H1 (cell line): ENCODE results near the gene TRIM29. TPM values are rescaled to one million over a fixed set of nuclear protein-coding genes. Genes with fewer than 3 reads are reported as not detected.

Experiments
- BRCA1 ChIP-seq: IDR thresholded peaks from 2 replicates; pipeline ENCODE4 v1.6.1; 2012; ENCODE audit warnings: low read depth, low read length, improper control_type of control experiment
- CBX8 ChIP-seq: fragments of 300-800, 300-1000 bp; sonication (generic); IDR thresholded peaks from 2 replicates; pipeline ENCODE4 v1.7.1; 2016; ENCODE audit warnings: low read depth, low read length, borderline replicate concordance
- EGR1 ChIP-seq: IDR thresholded peaks from 2 replicates; pipeline ENCODE4 v1.6.1; 2011; ENCODE audit warnings: low read depth, low read length, borderline replicate concordance
- RAD21 ChIP-seq, 2 experiments: IDR thresholded peaks in 1 of 2; conservative IDR thresholded peaks in 1 of 2; 2 replicates each; pipeline ENCODE4 v1.6.1; 2011; ENCODE audit warnings: low read depth in 2 of 2, low read length in 2 of 2, improper control_type of control experiment in 1 of 2, inconsistent platforms in 1 of 2, mild to moderate bottlenecking in 1 of 2, moderate library complexity in 1 of 2
- SIRT6 ChIP-seq: IDR thresholded peaks from one replicate; pipeline ENCODE4 v1.7.1; 2012; ENCODE audit warnings: low read length, inconsistent platforms
- TCF12 ChIP-seq: IDR thresholded peaks from 2 replicates; pipeline ENCODE4 v1.6.1; 2011; ENCODE audit warnings: low read depth, mild to moderate bottlenecking, low read length
- YY1 ChIP-seq: IDR thresholded peaks from 2 replicates; pipeline ENCODE4 v1.6.1; 2011; ENCODE audit warnings: low read depth, mild to moderate bottlenecking, low read length
- polyA plus RNA-seq, 7 experiments: library from polyadenylated mRNA; depleted of rRNA in 3 of 7; stranded (reverse) in 5 of 7; unstranded in 2 of 7; fragments of >200 nt in 5 of 7; fragments of 200-250 nt in 2 of 7; gene quantifications; 1 replicate in 5 of 7; 2 replicates in 1 of 7; 4 replicates in 1 of 7; pipeline versions ENCODE4 v1.2.1 to v1.2.3, GENCODE V29; 2011 to 2013; ENCODE audit warnings: missing spikeins in 2 of 7, mixed read lengths in 2 of 7
- total RNA-seq: library from RNA; stranded (reverse); fragmentation: NEBNext Ultra II Directional; extraction: Animal tissue kit (Norgen Biotek cat#: 25700); gene quantifications from 2 replicates; pipeline ENCODE4 v1.2.1, GENCODE V29; 2021

Gene TRIM29
- total and polyA plus RNA-seq, 2 of the 8 experiments (the other 6 are each of a cell fraction or from before 2014, with no cell fraction given), result 0.17 to 0.43 TPM

GRCh38 chr11:120079750-120080610 lies 57.9 kb downstream of the TRIM29 start (continued):
- TF ChIP-seq CBX8, result no peak
- no peak for TF ChIP-seq SIRT6
- TF ChIP-seq RAD21 (IDR thresholded peaks at IDR 0.05 in 1 of 2, conservative IDR thresholded peaks at IDR 0.05 in 1 of 2; ENCODE audit: low read depth in 2 of 2, low read length in 2 of 2), result peak; percentile 55 to 72
- 0 out of 2 replicates have a peak, but pooled peaks have one; percentile 26 for TF ChIP-seq YY1
- TF ChIP-seq EGR1, result 0 out of 2 replicates have a peak, but pooled peaks have one; percentile 27
- TF ChIP-seq TCF12, result 0 out of 2 replicates have a peak, but pooled peaks have one; percentile 25
- TF ChIP-seq BRCA1, result no peak
